ENCODE measurements around the gene RASGRF1.

GRCh38 chr15:78925956-78926743 lies 164.4 kb downstream of the RASGRF1 start:
- TF ChIP-seq KAT7 (CRISPR knock-in tag; IDR thresholded peaks at IDR 0.05; ENCODE audit: borderline replicate concordance) (no peak), SPI1 (IDR thresholded peaks at IDR 0.05; ENCODE audit: borderline replicate concordance, low read depth, low read length) (no peak), PURB (CRISPR knock-in tag; IDR thresholded peaks at IDR 0.05; ENCODE audit: low read depth) (no peak), CTCF (IDR thresholded peaks at IDR 0.05 in 2 of 3, conservative IDR thresholded peaks at IDR 0.05 in 1 of 3; ENCODE audit: insufficient read depth in 2 of 3, low read depth in 1 of 3, low read length in 3 of 3) (no peak)
